ENCODE measurements around the gene BACH2. TPM values are rescaled to one million over a fixed set of nuclear protein-coding genes. Genes with fewer than 3 reads are reported as not detected.

The BACH2 gene
- total and polyA plus RNA-seq, 2 of the 4 experiments (the other 2 are of a cell fraction): 1.3 to 1.4 TPM

DNA sequence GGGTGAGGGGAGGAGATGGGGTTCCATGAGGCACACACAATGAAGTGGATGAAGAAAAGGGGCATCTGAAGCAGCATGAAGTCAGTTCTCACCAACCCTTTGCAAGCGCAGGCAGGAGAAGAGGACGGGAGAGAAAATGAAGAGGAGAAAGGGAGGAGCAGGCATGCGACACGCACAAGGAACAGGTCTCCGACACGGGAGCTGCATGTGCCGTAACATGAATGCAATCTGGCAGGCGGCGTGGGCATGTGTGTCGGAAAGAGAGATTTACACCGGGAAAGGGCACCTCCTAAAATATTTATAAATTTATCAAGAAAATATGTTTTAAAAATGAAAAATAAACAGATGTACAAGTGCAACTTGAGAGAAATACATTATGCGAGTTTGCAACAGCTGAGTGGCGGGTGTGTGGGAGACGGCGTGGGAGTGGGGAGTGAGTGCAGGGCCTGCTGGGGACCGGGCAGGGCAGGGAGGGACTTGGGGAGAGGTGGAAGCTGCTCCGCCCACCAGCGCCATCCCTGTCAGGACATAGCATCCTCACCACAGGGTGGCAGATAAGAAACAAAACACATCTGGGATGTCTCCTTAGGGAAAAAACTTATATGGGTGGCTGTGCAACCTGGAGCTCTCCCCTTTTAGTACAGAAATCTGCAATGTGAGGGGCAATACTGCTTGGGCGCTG, 361.8 kb downstream of the BACH2 start:
- H2BK120ac ChIP-seq (ENCODE audit: low read depth, low read length): no peak overlapping the region
- H3K56ac ChIP-seq (ENCODE audit: extremely low read depth, insufficient read depth, low read length): no peak overlapping the region
- no peak overlapping the region for H4K5ac ChIP-seq (ENCODE audit: low read depth, low read length)
- H2AK5ac ChIP-seq (ENCODE audit: low read depth, low read length): no peak overlapping the region
- H3K9ac ChIP-seq (ENCODE audit: low read depth, low read length): no peak overlapping the region
- H3K4me3 ChIP-seq (ENCODE audit: insufficient read depth, low read depth, low read length): no peak overlapping the region
- intact Hi-C loops (cut with micrococcal nuclease) (no loop called here), in situ Hi-C loops (cut with MboI; ENCODE audit: low sequenced_read_pairs) (no loop called here), dilution Hi-C loops (cut with HindIII; ENCODE audit: low sequenced_read_pairs, unreplicated experiment) (no loop called here)
- TF ChIP-seq FOS (IDR thresholded peaks at IDR 0.05; ENCODE audit: low read depth, low read length) (no peak), CEBPB (IDR thresholded peaks at IDR 0.05; ENCODE audit: low read depth, low read length) (no peak), NFE2L2 (IDR thresholded peaks at IDR 0.05; ENCODE audit: low read depth, low read length) (no peak), BHLHE40 (IDR thresholded peaks at IDR 0.05; ENCODE audit: low read depth, low read length) (no peak), MXI1 (IDR thresholded peaks at IDR 0.05; ENCODE audit: borderline replicate concordance, low read depth, low read length) (no peak), RFX5 (IDR thresholded peaks at IDR 0.05; ENCODE audit: low read depth, low read length) (no peak)
- TF ChIP-seq, protein P1, sequence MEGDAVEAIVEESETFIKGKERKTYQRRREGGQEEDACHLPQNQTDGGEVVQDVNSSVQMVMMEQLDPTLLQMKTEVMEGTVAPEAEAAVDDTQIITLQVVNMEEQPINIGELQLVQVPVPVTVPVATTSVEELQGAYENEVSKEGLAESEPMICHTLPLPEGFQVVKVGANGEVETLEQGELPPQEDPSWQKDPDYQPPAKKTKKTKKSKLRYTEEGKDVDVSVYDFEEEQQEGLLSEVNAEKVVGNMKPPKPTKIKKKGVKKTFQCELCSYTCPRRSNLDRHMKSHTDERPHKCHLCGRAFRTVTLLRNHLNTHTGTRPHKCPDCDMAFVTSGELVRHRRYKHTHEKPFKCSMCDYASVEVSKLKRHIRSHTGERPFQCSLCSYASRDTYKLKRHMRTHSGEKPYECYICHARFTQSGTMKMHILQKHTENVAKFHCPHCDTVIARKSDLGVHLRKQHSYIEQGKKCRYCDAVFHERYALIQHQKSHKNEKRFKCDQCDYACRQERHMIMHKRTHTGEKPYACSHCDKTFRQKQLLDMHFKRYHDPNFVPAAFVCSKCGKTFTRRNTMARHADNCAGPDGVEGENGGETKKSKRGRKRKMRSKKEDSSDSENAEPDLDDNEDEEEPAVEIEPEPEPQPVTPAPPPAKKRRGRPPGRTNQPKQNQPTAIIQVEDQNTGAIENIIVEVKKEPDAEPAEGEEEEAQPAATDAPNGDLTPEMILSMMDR (conservative IDR thresholded peaks at IDR 0.05; ENCODE audit: low read depth, low read length): no peak
- ChIA-PET CTCF (interaction anchor here (0.7 kb wide), 1 partner anchor 544 kb away, joined by 3 read pairs; no protein-coding TSS in a partner anchor), POLR2A (ENCODE audit: unreplicated experiment) (no interaction called here)
- ATAC-seq (ENCODE audit: low read depth) (no peak), DNase-seq (no peak)
- H4K91ac ChIP-seq (ENCODE audit: insufficient read depth, low read depth, low read length): no peak overlapping the region
- H4K20me1 ChIP-seq (ENCODE audit: insufficient read depth, low read length): no peaks in the 10 kb centered on the region
- H3K4me1 ChIP-seq (ENCODE audit: control insufficient read depth, insufficient read depth, low read length): no peaks in the 10 kb centered on the region
- H2AFZ ChIP-seq (replicated peaks; ENCODE audit: low read length, poor library complexity): no peak overlapping the region
- WGBS, 2 experiments (ENCODE audit: extremely low coverage in 2 of 2, insufficient read length in 1 of 2): no CpG with 5 or more reads among the region's 19 CpGs
- H2BK20ac ChIP-seq (ENCODE audit: low read depth, low read length): no peak overlapping the region
- H3K14ac ChIP-seq (replicated peaks; ENCODE audit: low read depth, low read length): no peak overlapping the region
- H3K4me2 ChIP-seq (ENCODE audit: low read depth, low read length): no peak overlapping the region
- H2BK15ac ChIP-seq (ENCODE audit: low read depth, low read length): no peak overlapping the region
- H3K9me3 ChIP-seq (ENCODE audit: control insufficient read depth, insufficient read depth, low read length): no peaks in the 10 kb centered on the region
- H3K36me3 ChIP-seq (ENCODE audit: control insufficient read depth, insufficient read depth, low read length): no peaks in the 10 kb centered on the region
- H3K4ac ChIP-seq (ENCODE audit: low read depth, low read length): no peak overlapping the region
- no peak overlapping the region for H2BK5ac ChIP-seq (ENCODE audit: low read depth, low read length, poor library complexity, severe bottlenecking)
- H3K27me3 ChIP-seq (ENCODE audit: control insufficient read depth, insufficient read depth, low read length): no peaks in the 10 kb centered on the region
- H3K9me1 ChIP-seq (ENCODE audit: insufficient read depth, low read length): no peaks in the 10 kb centered on the region
- H3K27ac ChIP-seq (ENCODE audit: insufficient read depth, low read length): no peak overlapping the region
- BruUV-seq (replicated peaks): no TSS peak
- H4K8ac ChIP-seq (ENCODE audit: low read depth in 2 of 2, low read length in 2 of 2): no peak overlapping the region
- no peak overlapping the region for H3K23ac ChIP-seq (ENCODE audit: low read depth, low read length)
- no peaks in the 10 kb centered on the region for H3K79me1 ChIP-seq (ENCODE audit: low read depth in 1 of 2, low read length in 2 of 2)
- no peak overlapping the region for H3K18ac ChIP-seq (ENCODE audit: low read depth, low read length)
- H2AK9ac ChIP-seq (replicated peaks; ENCODE audit: low read depth, low read length, poor library complexity): no peak overlapping the region
